NAMALWA (cell line): ENCODE results near the gene ATP8B1.
"Not testable (repeated sequence)": the region's sequence is repeated elsewhere in the genome, so short reads cannot be mapped to it uniquely, and the experiment has no call there.

ENCODE experiments used
- DNase-seq: peaks from one replicate; pipeline ENCODE4 v3.0.0-alpha.2; 2015; ENCODE audit warnings: low spot score

ATP8B1 gene

GRCh38 chr18:57764995-57765394 lies 38.1 kb downstream of the ATP8B1 start:
- DNase-seq = no peak

GRCh38 chr18:57764087-57764486 lies 39.0 kb downstream of the ATP8B1 start:
- no peak for DNase-seq

DNA sequence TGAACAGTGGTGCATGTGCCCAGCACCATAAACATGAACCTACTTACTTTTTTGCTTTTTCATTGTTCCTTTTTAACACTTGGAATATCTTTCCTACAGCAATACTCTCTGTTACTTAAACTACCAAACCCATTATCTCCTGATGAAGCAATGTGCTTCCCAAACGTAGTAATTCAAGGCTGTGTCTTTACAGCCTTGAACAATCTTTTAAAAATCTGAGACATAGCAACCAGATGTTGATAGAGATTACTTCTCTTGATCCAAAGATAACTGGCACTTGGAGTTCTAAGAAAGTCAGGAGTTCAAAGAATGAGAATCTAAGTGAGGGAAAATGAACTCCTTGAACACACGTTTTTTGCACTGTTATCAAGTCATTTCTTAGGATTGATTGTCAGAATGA lies 40.4 kb downstream of the ATP8B1 start:
- DNase-seq = no peak

DNA sequence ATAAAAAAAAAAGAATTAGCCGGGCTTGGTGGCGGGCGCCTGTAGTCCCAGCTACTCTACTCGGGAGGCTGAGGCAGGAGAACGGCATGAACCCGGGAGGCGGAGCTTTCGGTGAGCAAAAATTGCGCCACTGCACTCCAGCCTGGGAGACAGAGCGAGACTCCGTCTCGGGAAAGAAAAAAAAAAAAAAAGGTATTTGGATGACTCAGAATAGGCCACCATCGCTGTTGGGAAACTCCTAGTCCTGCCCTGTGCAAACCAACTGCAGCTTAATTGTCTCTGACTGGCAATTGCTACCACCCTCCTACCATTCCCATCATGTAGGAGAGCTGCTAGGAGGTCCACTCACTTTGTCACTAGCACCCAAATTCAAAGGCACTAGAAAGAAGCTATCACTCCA lies 43.5 kb downstream of the ATP8B1 start:
- DNase-seq = no peak

DNA sequence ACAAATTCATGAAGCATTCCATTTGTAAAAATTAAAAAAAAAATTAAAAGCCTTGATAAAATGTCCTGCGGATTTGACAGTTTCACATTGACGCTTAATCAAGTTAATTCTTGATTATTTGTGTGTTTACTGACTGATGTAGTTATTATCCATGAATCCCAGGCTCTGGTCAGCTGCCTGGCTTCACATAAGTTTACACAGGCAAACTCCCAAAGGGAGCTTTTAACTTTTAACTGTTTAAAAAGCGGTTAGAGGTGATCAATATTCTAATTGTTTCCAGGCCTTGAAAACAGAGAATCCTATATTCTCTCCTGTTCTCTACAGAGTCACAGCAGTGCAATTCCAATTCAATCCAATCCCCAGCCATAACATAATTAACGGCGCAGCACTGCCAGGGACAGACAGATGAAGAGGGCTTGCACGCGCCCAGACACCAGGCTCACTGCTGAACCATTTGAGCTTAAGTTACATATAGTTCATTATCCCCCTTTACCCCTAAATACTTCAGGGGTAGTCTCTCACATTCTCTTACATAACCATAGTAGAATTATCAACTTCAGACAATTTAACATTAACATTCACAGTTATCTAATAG lies 47.5 kb downstream of the ATP8B1 start:
- no peak for DNase-seq

DNA sequence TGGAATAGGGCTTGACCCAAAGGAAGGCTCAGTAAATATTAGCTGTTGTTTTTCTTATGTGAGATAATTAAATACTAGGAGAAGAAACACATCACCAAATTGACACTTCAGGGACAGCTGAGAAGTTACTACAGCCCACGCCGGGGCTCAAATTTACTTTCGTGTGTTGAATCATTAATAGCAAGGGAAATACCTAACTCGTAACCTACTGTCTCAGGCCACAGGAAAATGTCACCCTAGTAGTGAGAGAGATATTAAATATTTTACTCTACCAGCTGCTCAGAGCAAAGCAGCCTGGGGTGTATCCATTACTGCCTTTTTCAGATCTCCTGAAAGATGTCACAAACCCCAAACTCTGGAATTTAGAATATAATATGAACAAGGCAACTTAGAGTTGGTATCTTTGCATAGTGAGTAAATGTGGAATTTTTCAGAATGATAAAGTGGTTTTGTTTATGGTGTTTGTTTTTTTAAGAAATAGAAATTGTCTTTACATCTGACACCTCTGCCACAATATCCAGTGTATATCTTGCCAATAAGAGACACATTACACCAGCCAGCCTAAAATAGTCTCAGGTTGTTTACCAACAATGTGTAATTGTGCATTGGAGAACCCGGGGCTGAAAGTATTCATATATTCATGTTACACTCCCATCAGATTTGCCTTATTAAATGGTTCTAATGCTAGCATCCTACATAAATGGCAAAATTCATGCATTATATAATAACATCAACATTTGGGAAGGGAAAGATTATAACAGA lies 48.4 kb downstream of the ATP8B1 start:
- no peak for DNase-seq

DNA sequence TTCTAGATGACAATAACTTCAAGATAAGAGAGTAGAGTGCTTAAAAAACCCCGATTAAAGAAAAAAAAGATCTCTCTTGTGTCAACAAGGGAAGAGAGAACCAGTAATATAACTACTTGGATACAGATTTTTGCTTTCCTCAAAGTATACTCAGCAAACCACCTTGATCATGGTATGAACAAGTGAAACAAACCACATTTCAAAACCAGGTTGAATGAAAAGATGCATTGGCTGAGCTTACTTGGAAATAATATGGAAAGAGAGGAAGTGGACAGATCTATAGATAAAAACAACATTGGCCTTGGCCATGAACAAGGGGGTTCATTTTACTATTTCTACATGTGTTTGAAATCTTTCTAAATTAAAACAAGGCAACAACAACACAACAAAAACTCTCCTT lies 50.1 kb downstream of the ATP8B1 start:
- DNase-seq = no peak

GRCh38 chr18:57749604-57749970 lies 53.5 kb downstream of the ATP8B1 start:
- no peak for DNase-seq

DNA sequence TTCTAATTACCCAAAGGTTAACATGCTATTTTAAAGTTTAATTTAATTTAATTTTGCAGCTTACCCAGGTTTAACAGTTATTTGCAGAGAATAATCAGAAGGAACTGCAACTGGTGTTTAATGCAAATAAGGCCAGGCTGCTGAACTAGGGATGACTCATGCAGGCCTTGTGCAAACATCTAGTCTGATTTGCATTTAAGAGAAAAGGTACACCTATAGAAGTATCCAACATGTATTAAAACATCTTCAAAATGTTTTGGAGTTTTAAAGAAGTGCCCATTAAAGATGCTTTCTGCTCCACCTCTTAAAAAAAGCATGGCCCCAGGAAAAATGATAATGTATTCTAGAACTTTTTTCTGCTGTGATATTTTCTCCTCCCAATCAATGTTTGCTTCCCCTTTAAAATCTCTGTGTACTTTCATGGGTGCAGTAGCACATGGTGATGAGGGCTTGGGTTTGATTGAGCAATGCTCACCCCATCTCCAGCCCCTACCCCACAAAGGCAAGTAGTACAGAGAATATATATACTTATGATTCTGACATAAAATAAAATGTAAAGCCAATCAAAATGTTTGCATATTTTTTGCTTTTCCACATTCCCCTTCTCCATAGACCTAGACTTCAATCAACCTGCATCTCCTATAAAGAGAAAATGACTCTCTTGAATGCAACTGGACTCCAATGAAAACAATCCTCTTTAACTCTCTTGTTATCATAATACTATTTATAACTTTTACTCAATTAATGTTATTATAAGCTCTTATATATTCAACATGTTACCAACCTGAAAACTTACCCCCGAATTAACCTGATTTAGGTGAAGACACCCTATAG lies 54.1 kb downstream of the ATP8B1 start:
- DNase-seq = peak; percentile 66

GRCh38 chr18:57747809-57748680 lies 55.1 kb downstream of the ATP8B1 start:
- no peak for DNase-seq

- DNase-seq = no peak
Observed at GRCh38 chr18:57744211-57744694, 58.9 kb downstream of the ATP8B1 start.

DNA sequence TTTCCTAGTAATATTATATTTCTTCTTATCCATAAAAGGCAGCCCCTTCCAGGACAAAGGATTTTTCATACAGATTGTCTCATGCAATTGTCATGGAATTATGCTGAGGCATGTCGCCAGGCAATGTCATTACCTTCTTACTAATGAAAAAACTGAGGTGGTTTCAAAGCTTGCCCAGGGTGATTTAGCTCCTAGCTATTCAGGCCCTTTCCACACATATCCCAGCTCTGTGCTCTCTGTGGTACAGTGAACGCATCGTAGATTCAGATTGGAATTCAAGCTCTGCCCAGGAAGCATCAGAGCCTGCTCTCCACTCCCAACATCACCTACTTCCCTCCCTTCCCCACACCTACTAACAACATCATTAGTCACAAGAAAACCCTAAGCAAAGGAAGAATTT lies 60.1 kb downstream of the ATP8B1 start:
- DNase-seq = no peak

DNA sequence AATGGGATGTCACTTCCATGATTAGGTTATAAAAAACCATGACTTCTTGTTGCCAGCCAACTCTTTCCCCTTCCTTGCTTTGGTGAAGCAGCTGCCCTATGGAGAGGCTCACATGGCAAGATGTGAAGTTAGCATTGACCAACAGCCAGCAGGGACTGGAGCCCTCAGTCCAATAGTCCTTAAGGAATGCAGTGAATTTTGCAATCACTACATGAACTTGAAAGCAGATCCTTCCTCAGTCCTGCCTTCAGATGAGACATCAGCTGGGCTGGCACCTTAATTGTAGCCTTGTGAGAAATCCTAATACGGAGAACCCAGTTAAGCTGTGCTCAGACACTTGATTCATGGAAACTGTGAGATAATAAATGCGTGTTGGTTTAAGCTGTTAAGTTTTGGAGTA lies 61.8 kb downstream of the ATP8B1 start:
- DNase-seq = no peak

DNA sequence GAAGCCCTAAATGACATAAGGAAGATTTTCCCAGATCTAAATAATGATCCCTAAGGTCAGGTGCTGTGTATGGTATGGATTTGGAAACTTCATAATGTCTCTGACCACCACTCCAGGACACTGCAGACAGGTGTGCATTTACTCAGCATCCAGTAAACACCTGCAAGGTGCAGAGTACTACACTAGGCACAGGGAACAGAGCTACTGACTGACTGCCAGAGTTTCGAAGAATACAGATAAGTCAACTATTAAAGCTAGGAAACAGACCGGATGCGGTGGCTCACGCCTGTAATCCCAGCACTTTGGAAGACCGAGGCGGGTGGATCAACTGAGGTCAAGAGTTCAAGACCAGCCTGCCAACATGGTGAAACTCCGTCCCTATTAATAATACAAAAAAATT lies 65.0 kb downstream of the ATP8B1 start:
- DNase-seq = no peak

DNA sequence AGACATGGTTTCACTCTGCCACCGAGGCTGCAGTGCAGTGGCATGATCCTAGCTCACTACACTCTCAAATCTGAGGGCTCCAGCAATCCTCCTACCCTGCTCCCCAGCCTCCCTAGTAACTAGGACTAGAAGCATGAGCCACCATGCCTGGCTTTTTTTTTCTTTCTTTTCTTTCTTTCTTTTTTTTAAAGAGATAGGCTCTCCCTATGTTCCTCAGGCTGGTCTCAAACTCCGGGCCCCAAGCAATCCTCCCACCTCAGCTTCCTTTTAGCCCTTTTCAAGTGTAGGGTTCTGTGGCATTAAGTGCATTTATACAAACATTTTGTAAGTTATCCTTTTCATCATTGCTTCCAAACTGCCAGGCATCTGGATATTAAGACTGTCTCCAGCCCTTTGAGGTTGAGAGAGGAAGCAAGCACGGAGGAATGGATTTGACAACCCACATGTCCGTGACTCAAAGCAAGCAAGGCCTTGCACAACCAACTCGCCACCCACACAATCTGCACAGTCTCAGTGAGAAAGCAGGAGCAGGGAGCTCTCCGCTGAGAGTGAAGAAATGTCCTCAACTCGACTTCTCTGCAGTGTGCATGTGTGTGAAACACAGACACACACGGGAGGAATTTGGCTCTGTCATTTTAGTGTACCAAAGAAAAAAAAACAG lies 65.6 kb downstream of the ATP8B1 start:
- DNase-seq = no peak

DNA sequence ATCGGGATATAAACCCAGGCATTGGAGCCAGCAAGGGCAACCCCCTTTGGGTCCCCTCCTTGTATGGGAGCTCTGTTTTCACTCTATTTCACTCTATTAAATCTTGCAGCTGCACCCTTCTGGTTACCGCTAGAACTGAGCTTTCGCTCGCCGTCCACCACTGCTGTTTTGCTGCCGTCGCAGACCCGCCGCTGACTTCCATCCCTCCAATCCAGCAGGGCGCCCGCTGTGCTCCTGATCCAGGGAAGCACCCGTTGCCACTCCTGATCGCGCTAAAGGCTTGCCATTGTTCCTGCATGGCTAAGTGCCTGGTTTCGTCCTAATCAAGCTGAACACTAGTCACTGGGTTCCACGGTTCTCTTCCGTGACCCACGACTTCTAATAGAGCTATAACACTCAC lies 68.1 kb downstream of the ATP8B1 start:
- not testable (repeated sequence) for DNase-seq

DNA sequence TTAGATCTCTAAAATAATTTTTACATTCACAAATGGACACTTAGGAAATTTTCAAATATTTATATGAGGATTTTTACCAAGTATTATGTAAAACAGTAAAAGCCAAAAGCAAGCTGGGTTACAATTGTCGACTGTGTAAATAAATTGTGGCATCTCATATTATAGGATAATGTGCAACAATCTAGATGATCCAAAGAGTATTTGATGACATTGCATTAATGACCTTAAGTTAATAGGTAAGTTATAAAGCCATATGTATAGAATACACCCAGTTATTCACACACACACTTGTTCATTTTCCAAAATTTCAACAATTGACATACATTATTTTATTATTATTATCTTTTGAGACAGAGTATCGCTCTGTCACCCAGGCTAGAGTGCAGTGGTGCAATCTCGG lies 69.3 kb downstream of the ATP8B1 start:
- no peak for DNase-seq

DNA sequence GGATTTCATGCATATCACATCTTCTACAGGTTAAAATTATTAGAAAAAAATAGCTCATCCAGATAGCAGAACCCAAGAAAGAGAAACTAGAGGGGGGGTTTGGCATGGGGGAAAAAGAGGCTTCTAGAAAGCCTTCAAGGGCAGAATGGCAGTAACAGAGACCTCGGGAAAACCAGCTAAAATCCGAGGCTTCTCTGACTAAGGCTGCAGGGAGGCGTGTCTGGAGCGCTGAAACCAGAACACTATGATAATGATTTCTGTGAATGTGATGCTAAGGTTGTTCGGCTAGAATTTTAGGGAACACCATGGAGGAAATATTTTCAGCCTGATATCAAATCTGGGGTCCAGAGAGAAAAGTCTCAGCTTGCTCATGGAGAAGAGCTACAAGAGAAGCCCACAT lies 73.0 kb downstream of the ATP8B1 start:
- DNase-seq = no peak

DNA sequence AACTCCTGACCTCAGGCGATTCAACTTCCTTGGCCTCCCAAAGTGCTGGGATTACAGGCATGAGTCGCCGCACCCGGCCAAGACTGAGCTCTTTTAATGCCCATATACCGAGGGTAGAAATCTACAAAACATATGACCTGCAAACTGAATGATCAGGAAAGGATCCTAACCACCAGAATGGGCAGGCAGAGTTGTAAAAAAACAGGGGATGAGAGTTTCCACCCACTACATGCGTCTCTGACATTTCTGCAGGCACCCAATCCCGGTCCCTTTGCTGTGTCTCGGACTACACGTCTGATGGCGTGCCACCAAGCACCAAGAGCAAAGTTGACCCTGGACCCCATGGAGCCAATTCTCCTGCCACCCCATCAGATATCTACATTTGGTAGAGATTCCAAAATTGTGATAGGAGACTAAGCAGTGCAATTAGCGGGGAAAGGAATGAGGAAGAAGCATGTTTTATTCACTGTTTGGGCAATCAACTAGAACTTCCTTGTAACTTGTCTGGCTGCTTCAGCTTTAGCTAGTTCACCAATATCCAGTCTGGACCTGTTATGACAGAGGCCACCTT lies 74.1 kb downstream of the ATP8B1 start:
- no peak for DNase-seq

DNA sequence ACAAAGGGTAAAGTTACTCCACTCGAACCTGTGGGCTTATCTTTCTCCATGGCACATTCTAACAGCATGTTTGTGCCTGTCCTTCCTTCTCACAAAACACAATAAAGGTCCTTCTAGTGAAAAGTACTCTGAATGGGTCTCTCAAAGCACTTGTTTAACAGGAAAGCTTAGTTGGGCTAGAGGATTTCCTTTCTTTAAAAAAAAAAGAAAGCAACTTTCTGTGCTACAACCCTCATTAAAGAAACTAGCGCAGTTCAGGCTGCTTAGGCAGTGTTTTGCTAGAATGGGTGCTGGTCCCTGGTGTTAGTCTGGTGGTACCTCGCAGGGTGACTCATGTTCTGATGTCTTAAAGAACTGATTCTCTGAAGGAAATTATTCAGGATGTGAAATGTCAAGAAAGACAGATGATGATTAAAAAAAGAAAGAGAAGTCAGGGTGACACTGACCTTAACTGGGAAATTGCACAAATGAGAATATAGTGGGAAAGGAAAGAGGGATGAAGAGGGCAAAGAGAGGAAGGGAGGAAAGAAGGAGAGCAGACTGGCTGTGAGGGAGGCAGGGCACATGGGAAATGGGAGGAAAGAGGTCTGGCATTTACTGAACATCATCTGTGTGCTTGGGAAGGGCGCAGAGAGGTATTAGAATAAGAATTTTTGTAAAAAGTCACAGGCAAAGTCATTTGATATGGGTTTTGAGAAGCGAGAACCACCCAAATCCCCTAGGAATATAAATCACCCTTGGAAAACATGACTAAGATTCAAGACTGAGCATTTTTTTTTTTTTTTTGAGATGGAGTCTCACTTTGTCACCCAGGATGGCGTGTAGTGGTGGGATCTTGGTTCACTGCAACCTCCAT lies 74.9 kb downstream of the ATP8B1 start:
- DNase-seq = no peak
